ENCODE measurements around the gene ZBTB43. TPM values are rescaled to one million over a fixed set of nuclear protein-coding genes. Genes with fewer than 3 reads are reported as not detected.

The ZBTB43 gene
- total RNA-seq, 4 donors from 2014 or later, result 21.2 to 46.1 (median 32.2) TPM

DNA sequence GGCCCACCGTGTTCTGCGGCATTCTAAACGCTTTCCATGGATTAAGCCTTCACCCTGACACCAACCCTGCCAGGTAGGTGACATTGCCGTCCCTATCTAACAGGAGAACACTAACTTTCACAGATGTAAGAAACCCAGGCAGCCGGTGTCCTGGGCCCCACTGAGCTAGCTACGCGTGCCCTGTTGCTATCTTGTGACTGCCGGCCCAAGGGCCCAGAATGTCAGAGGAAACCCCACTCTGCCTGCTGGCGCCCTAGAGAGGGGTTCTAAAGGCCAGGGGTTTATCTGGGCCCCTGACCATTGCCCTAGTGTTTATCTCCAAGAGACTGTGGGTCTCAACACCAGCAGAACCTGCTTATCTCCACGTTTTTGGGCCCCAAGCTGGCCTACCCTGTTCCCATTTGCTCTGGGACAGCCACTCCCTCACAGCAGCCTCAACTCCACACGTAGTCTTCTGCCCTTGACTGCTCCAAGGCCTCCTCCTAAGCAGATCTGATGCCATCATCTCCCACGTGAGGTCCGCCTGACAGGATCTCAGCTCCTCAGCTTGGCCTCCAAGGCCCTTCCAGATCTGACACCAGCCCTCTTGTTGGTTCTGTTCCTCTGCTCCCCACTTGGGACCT lies 37.5 kb downstream of the ZBTB43 start:
- Histone ChIP-seq H3K4me3 (no peak overlapping the region), H3K27ac (no peak overlapping the region), H3K27me3 (no peaks in the 10 kb centered on the region), H3K4me1 (peaks cover 33% of the 10 kb centered on the region), H3K9me3 (no peaks in the 10 kb centered on the region), H3K36me3 (peaks cover 3% of the 10 kb centered on the region)
- no peak for TF ChIP-seq EP300 (IDR thresholded peaks at IDR 0.05)
- no peak for TF ChIP-seq POLR2A (IDR thresholded peaks at IDR 0.05)
- no peak for TF ChIP-seq POLR2AphosphoS5 (IDR thresholded peaks at IDR 0.05)
- TF ChIP-seq, protein P1, sequence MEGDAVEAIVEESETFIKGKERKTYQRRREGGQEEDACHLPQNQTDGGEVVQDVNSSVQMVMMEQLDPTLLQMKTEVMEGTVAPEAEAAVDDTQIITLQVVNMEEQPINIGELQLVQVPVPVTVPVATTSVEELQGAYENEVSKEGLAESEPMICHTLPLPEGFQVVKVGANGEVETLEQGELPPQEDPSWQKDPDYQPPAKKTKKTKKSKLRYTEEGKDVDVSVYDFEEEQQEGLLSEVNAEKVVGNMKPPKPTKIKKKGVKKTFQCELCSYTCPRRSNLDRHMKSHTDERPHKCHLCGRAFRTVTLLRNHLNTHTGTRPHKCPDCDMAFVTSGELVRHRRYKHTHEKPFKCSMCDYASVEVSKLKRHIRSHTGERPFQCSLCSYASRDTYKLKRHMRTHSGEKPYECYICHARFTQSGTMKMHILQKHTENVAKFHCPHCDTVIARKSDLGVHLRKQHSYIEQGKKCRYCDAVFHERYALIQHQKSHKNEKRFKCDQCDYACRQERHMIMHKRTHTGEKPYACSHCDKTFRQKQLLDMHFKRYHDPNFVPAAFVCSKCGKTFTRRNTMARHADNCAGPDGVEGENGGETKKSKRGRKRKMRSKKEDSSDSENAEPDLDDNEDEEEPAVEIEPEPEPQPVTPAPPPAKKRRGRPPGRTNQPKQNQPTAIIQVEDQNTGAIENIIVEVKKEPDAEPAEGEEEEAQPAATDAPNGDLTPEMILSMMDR (IDR thresholded peaks at IDR 0.05), result no peak
- 96% methylated on average over 9 of the region's 13 CpGs for WGBS
- DNase-seq (ENCODE audit: low spot score in 2 of 2), result no peak

DNA sequence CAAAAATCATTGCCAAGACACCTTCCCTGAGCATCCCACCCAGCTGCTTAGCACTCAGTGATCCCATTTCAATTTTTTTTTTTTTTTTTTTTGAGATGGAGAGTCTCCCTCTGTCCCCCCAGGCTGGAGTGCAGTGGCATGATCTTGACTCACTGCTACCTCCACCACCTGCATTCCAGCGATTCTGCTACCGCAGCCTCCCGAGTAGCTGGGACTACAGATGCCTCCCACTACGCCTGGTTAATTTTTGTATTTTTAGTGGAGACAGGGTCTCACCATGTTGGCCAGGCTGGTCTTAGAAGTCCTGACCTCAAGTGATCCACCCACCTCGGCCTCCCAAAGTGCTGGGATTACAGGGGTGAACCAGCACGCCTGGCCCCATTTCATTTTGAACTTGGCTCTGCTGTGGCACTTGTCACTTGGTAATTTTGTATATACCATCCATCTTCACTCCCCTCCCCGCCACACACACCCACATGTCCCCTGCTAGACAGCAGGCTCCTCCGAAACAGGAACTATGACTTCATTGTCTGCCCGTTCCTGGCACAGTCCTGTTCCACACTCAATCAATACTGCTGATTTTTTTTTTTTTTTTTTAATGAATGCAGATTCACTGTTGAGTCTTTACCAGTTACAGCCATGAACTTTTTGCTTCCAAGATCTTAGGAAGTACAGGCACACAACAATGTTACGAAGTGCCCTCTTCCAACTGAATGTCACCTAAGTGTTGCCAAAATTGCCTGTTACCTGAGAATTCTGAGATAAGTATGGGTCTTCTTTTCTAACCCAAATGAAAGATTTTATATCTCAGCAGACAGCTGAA lies 38.3 kb downstream of the ZBTB43 start:
- WGBS, result 68% methylated on average over 10 of the region's 10 CpGs
- Histone ChIP-seq H3K4me1 (peaks cover 27% of the 10 kb centered on the region), H3K9me3 (no peaks in the 10 kb centered on the region), H3K27me3 (no peaks in the 10 kb centered on the region), H3K4me3 (no peak overlapping the region), H3K36me3 (peaks cover 2% of the 10 kb centered on the region), H3K27ac (no peak overlapping the region)
- TF ChIP-seq, protein P1 (IDR thresholded peaks at IDR 0.05), result no peak
- TF ChIP-seq EP300 (IDR thresholded peaks at IDR 0.05) (no peak), POLR2A (IDR thresholded peaks at IDR 0.05) (no peak), POLR2AphosphoS5 (IDR thresholded peaks at IDR 0.05) (no peak)
- DNase-seq (ENCODE audit: low spot score in 2 of 2), result no peak

DNA sequence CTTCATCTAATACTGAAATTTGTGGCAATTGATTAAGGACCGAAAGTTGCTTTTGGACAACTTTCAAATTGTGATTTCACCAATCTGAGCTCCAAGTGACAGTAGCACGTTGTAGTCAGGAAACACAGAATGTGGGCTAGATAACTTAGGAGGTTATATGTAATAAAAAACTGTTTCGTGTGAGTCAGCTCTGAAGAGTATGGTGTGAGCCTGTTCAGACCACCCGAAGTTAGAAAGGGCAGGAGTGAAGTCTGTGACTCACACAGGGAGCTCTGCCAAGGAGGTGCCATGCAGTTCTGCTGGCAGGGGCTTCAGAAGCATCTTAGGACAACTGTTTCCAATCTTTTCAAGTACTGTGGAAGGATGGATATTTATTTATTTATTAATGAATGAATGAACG lies 39.2 kb downstream of the ZBTB43 start:
- Histone ChIP-seq H3K4me1 (peaks cover 18% of the 10 kb centered on the region), H3K36me3 (no peaks in the 10 kb centered on the region), H3K27ac (no peak overlapping the region), H3K4me3 (no peak overlapping the region), H3K27me3 (no peaks in the 10 kb centered on the region), H3K9me3 (no peaks in the 10 kb centered on the region)
- DNase-seq (ENCODE audit: low spot score in 2 of 2), result no peak
- TF ChIP-seq, protein P1 (IDR thresholded peaks at IDR 0.05), result no peak
- TF ChIP-seq POLR2AphosphoS5 (IDR thresholded peaks at IDR 0.05) (no peak), EP300 (IDR thresholded peaks at IDR 0.05) (no peak), POLR2A (IDR thresholded peaks at IDR 0.05) (no peak)
- 30% methylated on average over 5 of the region's 5 CpGs for WGBS

DNA sequence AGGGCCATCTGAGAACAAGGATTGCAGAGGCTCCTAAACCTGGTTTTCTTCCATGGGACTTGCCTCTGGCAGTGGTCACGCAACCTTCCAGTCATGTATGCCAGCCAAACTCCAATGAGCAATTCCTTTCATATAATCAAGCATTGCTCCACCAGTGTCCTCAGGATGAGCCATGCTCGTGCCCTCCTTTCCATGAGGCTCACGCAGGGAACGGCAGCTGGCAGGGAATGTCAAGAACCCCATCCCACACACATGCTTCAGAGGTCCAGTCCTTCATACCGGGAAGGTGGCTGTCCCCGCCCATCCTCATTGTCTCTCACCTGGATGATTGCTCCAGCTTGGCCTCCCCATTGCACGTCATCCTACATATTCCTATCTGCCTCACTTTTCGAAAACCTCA lies 42.2 kb downstream of the ZBTB43 start:
- Histone ChIP-seq H3K27me3 (peaks cover 4% of the 10 kb centered on the region), H3K4me3 (no peak overlapping the region), H3K4me1 (peaks cover 16% of the 10 kb centered on the region), H3K36me3 (no peaks in the 10 kb centered on the region), H3K27ac (no peak overlapping the region), H3K9me3 (no peaks in the 10 kb centered on the region)
- WGBS, result 87% methylated on average over 8 of the region's 8 CpGs
- no peak for TF ChIP-seq POLR2AphosphoS5 (IDR thresholded peaks at IDR 0.05)
- no peak for TF ChIP-seq EP300 (IDR thresholded peaks at IDR 0.05)
- TF ChIP-seq, protein P1 (IDR thresholded peaks at IDR 0.05), result no peak
- TF ChIP-seq POLR2A (IDR thresholded peaks at IDR 0.05), result no peak
- DNase-seq (ENCODE audit: low spot score in 2 of 2), result no peak

DNA sequence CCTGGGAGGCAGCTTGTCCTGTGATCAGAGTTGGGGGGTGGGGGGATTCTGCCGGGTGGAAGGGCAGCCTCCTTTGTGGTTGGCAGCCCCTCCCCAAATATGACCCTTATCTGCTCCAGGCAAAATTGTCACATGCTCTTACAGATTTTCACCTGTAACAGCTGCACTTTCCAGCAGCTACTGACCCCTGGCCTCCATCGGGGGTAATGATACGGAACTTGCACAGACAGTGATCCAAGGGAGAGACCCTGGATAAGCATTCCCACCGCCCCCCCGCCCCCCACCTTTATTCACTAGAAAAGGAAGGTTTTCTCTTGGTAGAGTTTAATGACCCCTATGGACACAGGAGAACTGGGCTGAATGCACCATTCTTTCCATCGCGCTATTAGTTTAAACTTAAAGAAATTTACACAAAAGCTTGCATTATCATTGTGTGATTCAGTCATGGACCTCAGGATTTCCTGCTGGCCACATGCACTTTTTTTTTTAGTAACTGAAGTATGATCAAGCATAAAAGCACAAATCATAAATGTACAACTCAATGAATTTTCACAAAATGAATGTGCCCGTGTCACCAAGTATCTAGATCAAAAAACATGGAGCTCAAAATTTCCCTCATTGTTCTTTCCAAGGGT lies 44.9 kb downstream of the ZBTB43 start:
- WGBS, result 76% methylated on average over 8 of the region's 8 CpGs
- no peaks in the 10 kb centered on the region for H3K9me3 ChIP-seq
- TF ChIP-seq POLR2A (IDR thresholded peaks at IDR 0.05) (no peak), EP300 (IDR thresholded peaks at IDR 0.05) (no peak), POLR2AphosphoS5 (IDR thresholded peaks at IDR 0.05) (no peak)
- TF ChIP-seq, protein P1 (IDR thresholded peaks at IDR 0.05), result no peak
- no peak for DNase-seq (ENCODE audit: low spot score in 2 of 2)
- no peaks in the 10 kb centered on the region for H3K4me1 ChIP-seq
- no peak overlapping the region for H3K4me3 ChIP-seq
- no peaks in the 10 kb centered on the region for H3K36me3 ChIP-seq
- H3K27ac ChIP-seq, result no peak overlapping the region
- peaks cover 4% of the 10 kb centered on the region for H3K27me3 ChIP-seq
